Tibial artery (tissue), 4 donors: ENCODE results near the gene RPL34.

Experiments
- DNase-seq, 2 donors: peaks; one replicate each; pipeline ENCODE4 v3.0.0-alpha.2; 2019
- H3K27ac ChIP-seq, 2 donors: fragments of 200-600 bp; sonication (generic) in 1 of 2; 1 replicate in 1 of 2; 2 replicates in 1 of 2; pipeline ENCODE4 v1.5.1; 2018 to 2019; ENCODE audit warnings: mild to moderate bottlenecking in 1 of 2
- H3K27me3 ChIP-seq, 2 donors: fragments of 200-600 bp; sonication (generic) in 1 of 2; one replicate each; pipeline versions ENCODE4 v1.5.1 to v1.6.0; 2016 to 2019
- H3K36me3 ChIP-seq, 3 donors: fragments of 200-600 bp; sonication (generic) in 2 of 3; one replicate each; pipeline ENCODE4 v1.5.1; 2016 to 2019; ENCODE audit warnings: mild to moderate bottlenecking in 2 of 3
- H3K4me1 ChIP-seq, 4 donors: fragments of 200-600 bp; sonication (generic) in 2 of 4; 1 replicate in 3 of 4; 2 replicates in 1 of 4; pipeline ENCODE4 v1.5.1; 2016 to 2019
- H3K4me3 ChIP-seq, 2 donors: fragments of 200-600 bp; sonication (generic) in 1 of 2; 1 replicate in 1 of 2; 2 replicates in 1 of 2; pipeline ENCODE4 v1.5.1; 2018 to 2019; ENCODE audit warnings: mild to moderate bottlenecking in 2 of 2
- H3K9me3 ChIP-seq, 3 donors: fragments of 200-600 bp; sonication (generic) in 1 of 3; one replicate each; pipeline ENCODE4 v1.5.1; 2016 to 2019
- CTCF ChIP-seq, 2 experiments: fragments of 200-600 bp in 1 of 2; fragments of 450-650 bp in 1 of 2; IDR thresholded peaks; one replicate each; pipeline ENCODE4 v1.5.1; 2017 to 2019; ENCODE audit warnings: antibody characterized with exemption in 2 of 2, mild to moderate bottlenecking in 1 of 2, moderate library complexity in 1 of 2
- intact Hi-C: fragments of 100-400 bp; cut with DNase I; formaldehyde crosslinking; loops from one replicate; pipeline ENCODE4 v1.15.0; 2023; ENCODE audit warnings: low total_unique reads

Gene RPL34

GRCh38 chr4:108637856-108638255, 17.5 kb downstream of the RPL34 start:
- TF ChIP-seq CTCF (IDR thresholded peaks at IDR 0.05): no peak
- H3K4me3 ChIP-seq: no peak overlapping the region
- DNase-seq: no peak
- peaks cover 13 to 26% (median 23%) of the 10 kb centered on the region in 3 donors for H3K36me3 ChIP-seq
- H3K9me3 ChIP-seq: no peaks in the 10 kb centered on the region
- no peaks in the 10 kb centered on the region for H3K4me1 ChIP-seq
- H3K27ac ChIP-seq: no peak overlapping the region
- no peaks in the 10 kb centered on the region for H3K27me3 ChIP-seq
- intact Hi-C loops: no loop called here

- intact Hi-C loops: no loop called here
- Histone ChIP-seq H3K4me1 (no peaks in the 10 kb centered on the region), H3K9me3 (no peaks in the 10 kb centered on the region), H3K36me3 (no peaks in the 10 kb centered on the region), H3K27ac (no peak overlapping the region), H3K4me3 (no peak overlapping the region), H3K27me3 (no peaks in the 10 kb centered on the region)
- TF ChIP-seq CTCF (IDR thresholded peaks at IDR 0.05): no peak
- DNase-seq: no peak
Observed at GRCh38 chr4:108644237-108644636, 23.9 kb downstream of the RPL34 start.

GRCh38 chr4:108646706-108647105, 26.3 kb downstream of the RPL34 start:
- intact Hi-C loops: no loop called here
- H3K9me3 ChIP-seq: no peaks in the 10 kb centered on the region
- H3K27me3 ChIP-seq: no peaks in the 10 kb centered on the region
- no peak for TF ChIP-seq CTCF (IDR thresholded peaks at IDR 0.05)
- DNase-seq: no peak
- no peak overlapping the region for H3K27ac ChIP-seq
- peaks cover 0 to 11% (median 3%) of the 10 kb centered on the region in 4 donors for H3K4me1 ChIP-seq
- no peaks in the 10 kb centered on the region for H3K36me3 ChIP-seq
- no peak overlapping the region for H3K4me3 ChIP-seq

GRCh38 chr4:108649863-108650211, 29.5 kb downstream of the RPL34 start:
- TF ChIP-seq CTCF (IDR thresholded peaks at IDR 0.05): no peak
- Histone ChIP-seq H3K36me3 (no peaks in the 10 kb centered on the region), H3K4me1 (peaks cover 0 to 37% (median 15%) of the 10 kb centered on the region in 4 donors), H3K9me3 (no peaks in the 10 kb centered on the region), H3K27ac (peak overlapping the region in 1 of 2 donors; percentile 96), H3K27me3 (no peaks in the 10 kb centered on the region), H3K4me3 (peak overlapping the region; percentile 88 to 96)
- no peak for DNase-seq
- intact Hi-C loops: loop anchor here (5.0 kb wide), 1 partner anchor 33 kb away; no protein-coding TSS in a partner anchor

- Histone ChIP-seq H3K9me3 (no peaks in the 10 kb centered on the region), H3K36me3 (no peaks in the 10 kb centered on the region), H3K4me3 (peak within 1 kb of the TSS; percentile 88 to 96), H3K27ac (peak within 1 kb of the TSS; percentile 87 to 96), H3K4me1 (peaks cover 0 to 37% (median 15%) of the 10 kb centered on the region in 4 donors), H3K27me3 (no peaks in the 10 kb centered on the region)
- intact Hi-C loops: loop anchor here (5.0 kb wide), 1 partner anchor 33 kb away; no protein-coding TSS in a partner anchor
- TF ChIP-seq CTCF (IDR thresholded peaks at IDR 0.05): no peak
- DNase-seq: peak; percentile 95 to 96
Observed at GRCh38 chr4:108650212-108651013, 30.0 kb downstream of the RPL34 start, which contains the start of gene OSTC. Gene OSTC (plus strand): TSS chr4:108650599. CDS start chr4:108650656, 57 bp downstream.
